Measurements from ENCODE around the gene AKIP1.
"Not testable (repeated sequence)": the region's sequence is repeated elsewhere in the genome, so short reads cannot be mapped to it uniquely, and the experiment has no call there.

The AKIP1 gene

DNA sequence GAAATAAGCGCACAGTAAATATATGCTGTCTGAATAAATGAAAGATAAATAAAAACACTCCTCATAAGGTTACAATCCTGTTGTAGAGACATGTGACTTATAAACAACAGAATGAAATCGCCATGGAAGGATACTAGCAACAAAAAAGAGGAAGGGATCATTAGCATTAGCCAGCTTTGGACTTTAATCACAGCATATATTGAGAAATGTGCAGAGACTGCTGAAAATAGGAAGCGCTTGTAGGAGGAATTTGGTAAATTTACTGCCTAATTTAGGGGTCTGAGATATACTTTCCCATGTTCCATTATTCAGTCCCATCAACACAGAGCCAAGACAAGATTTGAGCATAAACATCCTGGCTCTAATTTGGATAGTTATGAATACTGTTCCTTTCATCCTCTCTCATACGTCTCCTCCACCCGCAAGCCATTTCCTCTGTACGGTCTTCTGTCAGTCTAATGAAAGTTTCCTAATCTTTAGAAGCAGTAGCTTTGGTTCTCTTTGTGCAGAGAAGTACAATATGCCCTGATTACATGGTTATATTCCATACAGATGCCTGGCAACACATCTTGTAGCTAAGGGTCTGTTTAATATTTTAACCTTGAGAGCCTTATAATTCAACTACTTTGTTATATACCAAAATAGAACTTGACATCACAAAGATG, 37.1 kb upstream of the AKIP1 start:
- no peaks in the 10 kb centered on the region for H3K79me2 ChIP-seq
- no peak overlapping the region for H3K4me3 ChIP-seq (ENCODE audit: low read depth, low read length)
- H3K27me3 ChIP-seq (ENCODE audit: control insufficient read depth, insufficient read depth, low read length), result no peaks in the 10 kb centered on the region
- H3K9me3 ChIP-seq (ENCODE audit: control insufficient read depth, low read length), result no peaks in the 10 kb centered on the region
- H3K36me3 ChIP-seq (ENCODE audit: control insufficient read depth, insufficient read depth, low read length), result no peaks in the 10 kb centered on the region
- no peak overlapping the region for H3K9ac ChIP-seq
- no peaks in the 10 kb centered on the region for H3K4me1 ChIP-seq
- no peak overlapping the region for H3K27ac ChIP-seq
- no peak overlapping the region for H3K4me2 ChIP-seq (ENCODE audit: low read length)
- TF ChIP-seq, protein P1, sequence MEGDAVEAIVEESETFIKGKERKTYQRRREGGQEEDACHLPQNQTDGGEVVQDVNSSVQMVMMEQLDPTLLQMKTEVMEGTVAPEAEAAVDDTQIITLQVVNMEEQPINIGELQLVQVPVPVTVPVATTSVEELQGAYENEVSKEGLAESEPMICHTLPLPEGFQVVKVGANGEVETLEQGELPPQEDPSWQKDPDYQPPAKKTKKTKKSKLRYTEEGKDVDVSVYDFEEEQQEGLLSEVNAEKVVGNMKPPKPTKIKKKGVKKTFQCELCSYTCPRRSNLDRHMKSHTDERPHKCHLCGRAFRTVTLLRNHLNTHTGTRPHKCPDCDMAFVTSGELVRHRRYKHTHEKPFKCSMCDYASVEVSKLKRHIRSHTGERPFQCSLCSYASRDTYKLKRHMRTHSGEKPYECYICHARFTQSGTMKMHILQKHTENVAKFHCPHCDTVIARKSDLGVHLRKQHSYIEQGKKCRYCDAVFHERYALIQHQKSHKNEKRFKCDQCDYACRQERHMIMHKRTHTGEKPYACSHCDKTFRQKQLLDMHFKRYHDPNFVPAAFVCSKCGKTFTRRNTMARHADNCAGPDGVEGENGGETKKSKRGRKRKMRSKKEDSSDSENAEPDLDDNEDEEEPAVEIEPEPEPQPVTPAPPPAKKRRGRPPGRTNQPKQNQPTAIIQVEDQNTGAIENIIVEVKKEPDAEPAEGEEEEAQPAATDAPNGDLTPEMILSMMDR (IDR thresholded peaks at IDR 0.05), result no peak
- no peak overlapping the region for H2AFZ ChIP-seq

DNA sequence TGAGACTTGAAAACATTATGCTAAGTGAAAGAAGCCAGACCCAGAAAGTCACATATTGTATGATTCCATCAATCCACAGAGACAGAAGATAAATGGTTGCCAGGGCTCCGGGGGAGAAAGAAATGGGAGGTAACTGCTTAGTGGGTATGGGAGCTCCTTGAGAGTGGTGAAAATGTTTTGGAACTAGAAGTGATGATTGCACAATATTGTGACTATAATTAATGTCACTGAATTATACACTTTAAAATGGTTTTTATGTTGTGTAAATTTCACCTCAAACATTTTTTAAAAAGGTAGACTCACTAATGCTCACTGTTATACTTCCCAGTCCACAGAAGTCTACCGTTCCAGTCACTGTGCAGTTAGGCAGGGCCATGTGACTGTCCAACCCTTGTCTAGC, 32.2 kb upstream of the AKIP1 start:
- Histone ChIP-seq H2AFZ (no peak overlapping the region), H3K79me2 (no peaks in the 10 kb centered on the region), H3K4me3 (ENCODE audit: low read depth, low read length) (no peak overlapping the region), H3K9ac (no peak overlapping the region), H3K4me2 (ENCODE audit: low read length) (no peak overlapping the region), H3K27ac (no peak overlapping the region), H3K4me1 (no peaks in the 10 kb centered on the region), H3K9me3 (ENCODE audit: control insufficient read depth, low read length) (no peaks in the 10 kb centered on the region), H3K36me3 (ENCODE audit: control insufficient read depth, insufficient read depth, low read length) (no peaks in the 10 kb centered on the region), H3K27me3 (ENCODE audit: control insufficient read depth, insufficient read depth, low read length) (no peaks in the 10 kb centered on the region)
- TF ChIP-seq, protein P1 (IDR thresholded peaks at IDR 0.05), result no peak

DNA sequence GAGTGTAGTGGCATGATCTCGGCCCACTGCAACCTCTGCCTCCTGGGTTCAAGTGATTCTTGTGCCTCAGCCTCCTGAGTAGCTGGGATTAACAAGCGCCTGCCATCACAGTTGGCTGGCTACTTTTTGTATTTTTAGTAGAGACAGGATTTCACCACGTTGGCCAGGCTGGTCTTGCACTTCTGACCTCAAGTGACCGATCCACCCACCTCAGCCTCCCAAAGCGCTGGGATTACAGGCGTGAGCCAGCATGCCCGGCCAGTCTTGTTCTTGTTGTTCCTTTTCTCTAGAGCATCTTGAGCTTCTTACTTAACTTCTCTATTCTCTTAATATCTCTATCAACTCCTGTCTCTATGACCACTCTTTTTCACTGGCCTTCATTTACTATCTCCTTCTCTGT, 29.4 kb upstream of the AKIP1 start:
- H3K9ac ChIP-seq; H3K36me3 ChIP-seq (ENCODE audit: control insufficient read depth, insufficient read depth, low read length); H3K4me2 ChIP-seq (ENCODE audit: low read length); H3K27me3 ChIP-seq (ENCODE audit: control insufficient read depth, insufficient read depth, low read length); H3K4me3 ChIP-seq (ENCODE audit: low read depth, low read length); H3K27ac ChIP-seq; H3K79me2 ChIP-seq; H3K4me1 ChIP-seq; H3K9me3 ChIP-seq (ENCODE audit: control insufficient read depth, low read length); H2AFZ ChIP-seq: not testable (repeated sequence)

DNA sequence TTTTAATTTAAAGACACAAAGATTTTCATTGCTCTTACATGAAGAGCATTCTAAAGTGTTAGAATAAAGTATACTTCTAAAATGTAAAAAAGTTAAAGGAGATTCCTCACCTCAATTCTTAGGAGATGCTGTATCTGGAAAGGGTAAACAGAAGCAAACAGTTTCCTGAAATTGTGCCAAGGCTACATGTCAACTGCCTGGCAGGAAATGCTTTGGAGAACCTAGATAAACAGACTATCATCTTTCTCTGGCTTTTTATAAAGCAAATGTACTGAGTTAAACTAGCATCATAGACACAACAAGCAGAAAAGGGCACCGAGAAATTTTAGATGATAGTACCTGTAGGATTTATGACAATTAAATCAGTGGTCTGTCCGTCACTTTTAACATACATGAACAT, 24.7 kb upstream of the AKIP1 start:
- no peaks in the 10 kb centered on the region for H3K79me2 ChIP-seq
- no peak overlapping the region for H3K4me3 ChIP-seq (ENCODE audit: low read depth, low read length)
- no peak overlapping the region for H3K4me2 ChIP-seq (ENCODE audit: low read length)
- no peaks in the 10 kb centered on the region for H3K9me3 ChIP-seq (ENCODE audit: control insufficient read depth, low read length)
- no peak overlapping the region for H2AFZ ChIP-seq
- TF ChIP-seq, protein P1 (IDR thresholded peaks at IDR 0.05), result no peak
- H3K27ac ChIP-seq, result no peak overlapping the region
- H3K27me3 ChIP-seq (ENCODE audit: control insufficient read depth, insufficient read depth, low read length), result no peaks in the 10 kb centered on the region
- no peaks in the 10 kb centered on the region for H3K36me3 ChIP-seq (ENCODE audit: control insufficient read depth, insufficient read depth, low read length)
- no peak overlapping the region for H3K9ac ChIP-seq
- no peaks in the 10 kb centered on the region for H3K4me1 ChIP-seq

DNA sequence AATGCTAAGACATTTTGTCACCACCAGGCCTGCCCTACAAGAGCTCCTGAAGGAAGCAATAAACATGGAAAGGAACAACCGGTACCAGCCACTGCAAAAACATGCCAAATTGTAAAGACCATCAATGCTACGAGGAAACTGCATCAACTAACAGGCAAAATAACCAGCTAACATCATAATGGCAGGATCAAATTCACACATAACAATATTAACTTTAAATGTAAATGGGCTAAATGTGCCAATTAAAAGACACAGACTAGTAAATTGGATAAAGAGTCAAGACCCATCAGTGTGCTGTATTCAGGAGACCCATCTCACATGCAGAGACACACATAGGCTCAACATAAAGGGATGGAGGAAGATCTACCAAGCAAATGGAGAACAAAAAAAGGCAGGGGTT, 19.8 kb upstream of the AKIP1 start:
- not testable (repeated sequence) for H3K9me3 ChIP-seq (ENCODE audit: control insufficient read depth, low read length); H3K79me2 ChIP-seq; H2AFZ ChIP-seq; H3K27ac ChIP-seq; H3K36me3 ChIP-seq (ENCODE audit: control insufficient read depth, insufficient read depth, low read length); H3K4me3 ChIP-seq (ENCODE audit: low read depth, low read length); H3K4me2 ChIP-seq (ENCODE audit: low read length); H3K27me3 ChIP-seq (ENCODE audit: control insufficient read depth, insufficient read depth, low read length); H3K9ac ChIP-seq; H3K4me1 ChIP-seq
